ENCODE data around the gene LHPP.

Gene LHPP

GRCh38 chr10:124522933-124523871, 61.6 kb downstream of the LHPP start:
- peak; percentile 92 for DNase-seq

- DNase-seq, result peak; percentile 79
Measured at GRCh38 chr10:124523901-124524300, 62.3 kb downstream of the LHPP start.

GRCh38 chr10:124524991-124525653, 63.5 kb downstream of the LHPP start:
- peak; percentile 54 for DNase-seq

- no peak for DNase-seq
Measured at GRCh38 chr10:124525751-124526600, 64.4 kb downstream of the LHPP start.

GRCh38 chr10:124526621-124527267, 65.1 kb downstream of the LHPP start:
- DNase-seq, result no peak

- no peak for DNase-seq
Measured at GRCh38 chr10:124527874-124528395, 66.3 kb downstream of the LHPP start.

- no peak for DNase-seq
Measured at GRCh38 chr10:124529661-124530214, 68.1 kb downstream of the LHPP start.

- peak; percentile 82 for DNase-seq
Measured at GRCh38 chr10:124530215-124530665, 68.6 kb downstream of the LHPP start.

GRCh38 chr10:124530816-124531215, 69.2 kb downstream of the LHPP start:
- no peak for DNase-seq

- no peak for DNase-seq
Measured at GRCh38 chr10:124532106-124532641, 70.6 kb downstream of the LHPP start.

GRCh38 chr10:124532788-124533187, 71.2 kb downstream of the LHPP start:
- no peak for DNase-seq

GRCh38 chr10:124533266-124533665, 71.6 kb downstream of the LHPP start:
- no peak for DNase-seq

GRCh38 chr10:124534231-124534798, 72.7 kb downstream of the LHPP start:
- DNase-seq, result peak; percentile 41

GRCh38 chr10:124534826-124535601, 73.4 kb downstream of the LHPP start:
- peak; percentile 9 for DNase-seq

GRCh38 chr10:124535731-124536495, 74.3 kb downstream of the LHPP start:
- peak; percentile 25 for DNase-seq

GRCh38 chr10:124536496-124537050, 75.0 kb downstream of the LHPP start:
- no peak for DNase-seq

- DNase-seq, result no peak
Measured at GRCh38 chr10:124537166-124537725, 75.6 kb downstream of the LHPP start.

- no peak for DNase-seq
Measured at GRCh38 chr10:124537891-124538290, 76.3 kb downstream of the LHPP start.

GRCh38 chr10:124538706-124539105, 77.1 kb downstream of the LHPP start:
- DNase-seq, result no peak

All from inflammatory macrophage treated with lipopolysaccharide for 4 hours (primary cell).